Ectodermal cell (in vitro differentiated cells): ENCODE results near the gene TLCD3B.

ENCODE experiments used
- H3K27ac ChIP-seq: 2 replicates; pipeline ENCODE4 v1.7.0; 2013; ENCODE audit warnings: mild to moderate bottlenecking, low read depth, low read length; ENCODE audit not compliant: insufficient read depth, poor library complexity, severe bottlenecking
- H3K27me3 ChIP-seq: 2 replicates; pipeline ENCODE4 v1.7.0; 2013; ENCODE audit warnings: mild to moderate bottlenecking, low read length; ENCODE audit not compliant: insufficient read depth, control insufficient read depth, poor library complexity, severe bottlenecking
- H3K36me3 ChIP-seq: one replicate; pipeline ENCODE4 v1.7.0; 2013; ENCODE audit warnings: low read length; ENCODE audit not compliant: control insufficient read depth, insufficient read depth
- H3K4me1 ChIP-seq: one replicate; pipeline ENCODE4 v1.7.0; 2013; ENCODE audit warnings: low read length; ENCODE audit not compliant: control insufficient read depth, insufficient read depth
- H3K4me3 ChIP-seq: 2 replicates; pipeline ENCODE4 v1.7.0; 2013; ENCODE audit warnings: low read depth, low read length, control low read depth; ENCODE audit not compliant: insufficient read depth
- H3K9me3 ChIP-seq: 2 replicates; pipeline ENCODE4 v1.7.0; 2013; ENCODE audit warnings: mild to moderate bottlenecking, low read length, moderate library complexity; ENCODE audit not compliant: control insufficient read depth
- WGBS, 2 experiments: methylation state at CpG; one replicate each; pipeline ENCODE4 v1.1.7; 2013; ENCODE audit warnings: missing lambda C conversion rate in 2 of 2; 5-methylcytosine and 5-hydroxymethylcytosine counted together

TLCD3B gene

DNA sequence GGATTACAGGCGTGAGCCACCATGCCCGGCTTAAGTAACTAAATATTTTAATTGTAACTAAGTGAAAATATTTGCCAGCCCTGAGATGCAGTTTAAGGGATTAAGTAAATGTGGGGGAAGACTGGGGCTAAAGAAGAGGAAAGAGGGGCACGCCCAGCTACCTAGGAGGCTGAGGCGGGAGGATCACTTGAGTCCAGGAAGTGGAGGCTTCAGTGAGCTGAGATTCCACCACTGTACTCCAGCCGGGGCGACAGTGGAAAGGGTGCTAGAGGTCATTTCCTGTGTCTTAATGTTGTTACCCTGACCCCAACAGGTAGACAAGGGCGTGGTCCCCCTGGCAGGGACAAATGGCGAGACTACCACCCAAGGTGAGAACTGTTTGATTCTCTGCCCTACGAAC, 37.3 kb upstream of the TLCD3B start:
- H3K4me3 ChIP-seq, result no peak overlapping the region
- WGBS, 2 experiments, result 95 to 98% methylated on average over 9 of the region's 9 CpGs
- H3K4me1 ChIP-seq, result peaks cover 22% of the 10 kb centered on the region
- H3K27ac ChIP-seq, result no peak overlapping the region
- no peaks in the 10 kb centered on the region for H3K27me3 ChIP-seq
- peaks cover 38% of the 10 kb centered on the region for H3K36me3 ChIP-seq
- no peaks in the 10 kb centered on the region for H3K9me3 ChIP-seq

DNA sequence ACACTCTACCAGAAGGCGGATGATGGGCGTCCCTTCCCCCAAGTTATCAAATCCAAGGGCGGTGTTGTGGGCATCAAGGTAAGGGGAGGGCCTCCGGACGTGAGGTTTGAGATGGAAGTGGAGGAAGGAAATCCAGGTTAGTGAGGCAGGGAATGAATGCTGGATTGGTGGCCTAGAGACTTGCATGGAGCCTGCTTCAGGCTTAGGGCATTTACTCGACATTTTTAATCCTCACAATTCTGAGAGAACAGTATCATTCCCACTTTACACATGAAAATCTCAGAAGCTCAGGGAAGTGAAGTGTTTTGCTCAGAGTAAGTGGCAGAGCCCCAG, 36.5 kb upstream of the TLCD3B start:
- Histone ChIP-seq H3K27me3 (no peaks in the 10 kb centered on the region), H3K36me3 (peaks cover 38% of the 10 kb centered on the region), H3K27ac (no peak overlapping the region), H3K4me1 (peaks cover 25% of the 10 kb centered on the region), H3K9me3 (no peaks in the 10 kb centered on the region), H3K4me3 (peak overlapping the region; percentile 98)
- WGBS, 2 experiments, result 88 to 96% methylated on average over 6 of the region's 6 CpGs

DNA sequence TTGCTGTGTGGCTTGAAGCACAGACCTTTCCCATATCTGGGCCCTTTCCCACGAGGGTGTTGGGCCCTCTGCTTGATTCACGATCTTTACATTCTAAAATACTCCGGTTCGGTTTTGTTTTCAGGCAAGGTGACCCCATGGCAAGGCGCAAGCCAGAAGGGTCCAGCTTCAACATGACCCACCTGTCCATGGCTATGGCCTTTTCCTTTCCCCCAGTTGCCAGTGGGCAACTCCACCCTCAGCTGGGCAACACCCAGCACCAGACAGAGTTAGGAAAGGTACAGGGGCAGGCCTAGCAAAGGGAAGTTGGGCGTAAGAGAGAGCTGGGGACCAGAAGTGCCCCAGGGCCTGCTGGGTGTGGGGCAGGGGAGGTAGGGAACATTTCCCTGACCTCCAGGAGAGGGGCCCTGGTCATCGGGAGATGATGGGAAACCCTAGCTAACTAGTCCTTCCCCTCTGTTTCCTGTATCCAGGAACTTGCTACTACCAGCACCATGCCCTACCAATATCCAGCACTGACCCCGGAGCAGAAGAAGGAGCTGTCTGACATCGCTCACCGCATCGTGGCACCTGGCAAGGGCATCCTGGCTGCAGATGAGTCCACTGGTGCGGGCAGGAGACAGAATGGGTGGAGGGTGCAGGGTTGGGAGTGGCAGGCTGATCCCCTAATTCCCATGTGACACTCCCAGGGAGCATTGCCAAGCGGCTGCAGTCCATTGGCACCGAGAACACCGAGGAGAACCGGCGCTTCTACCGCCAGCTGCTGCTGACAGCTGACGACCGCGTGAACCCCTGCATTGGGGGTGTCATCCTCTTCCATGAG, 35.9 kb upstream of the TLCD3B start:
- no peaks in the 10 kb centered on the region for H3K27me3 ChIP-seq
- no peaks in the 10 kb centered on the region for H3K9me3 ChIP-seq
- H3K4me3 ChIP-seq, result peak overlapping the region; percentile 98
- H3K4me1 ChIP-seq, result peaks cover 25% of the 10 kb centered on the region
- 85% methylated on average over 21 of the region's 21 CpGs for WGBS, 2 experiments
- peaks cover 38% of the 10 kb centered on the region for H3K36me3 ChIP-seq
- no peak overlapping the region for H3K27ac ChIP-seq

DNA sequence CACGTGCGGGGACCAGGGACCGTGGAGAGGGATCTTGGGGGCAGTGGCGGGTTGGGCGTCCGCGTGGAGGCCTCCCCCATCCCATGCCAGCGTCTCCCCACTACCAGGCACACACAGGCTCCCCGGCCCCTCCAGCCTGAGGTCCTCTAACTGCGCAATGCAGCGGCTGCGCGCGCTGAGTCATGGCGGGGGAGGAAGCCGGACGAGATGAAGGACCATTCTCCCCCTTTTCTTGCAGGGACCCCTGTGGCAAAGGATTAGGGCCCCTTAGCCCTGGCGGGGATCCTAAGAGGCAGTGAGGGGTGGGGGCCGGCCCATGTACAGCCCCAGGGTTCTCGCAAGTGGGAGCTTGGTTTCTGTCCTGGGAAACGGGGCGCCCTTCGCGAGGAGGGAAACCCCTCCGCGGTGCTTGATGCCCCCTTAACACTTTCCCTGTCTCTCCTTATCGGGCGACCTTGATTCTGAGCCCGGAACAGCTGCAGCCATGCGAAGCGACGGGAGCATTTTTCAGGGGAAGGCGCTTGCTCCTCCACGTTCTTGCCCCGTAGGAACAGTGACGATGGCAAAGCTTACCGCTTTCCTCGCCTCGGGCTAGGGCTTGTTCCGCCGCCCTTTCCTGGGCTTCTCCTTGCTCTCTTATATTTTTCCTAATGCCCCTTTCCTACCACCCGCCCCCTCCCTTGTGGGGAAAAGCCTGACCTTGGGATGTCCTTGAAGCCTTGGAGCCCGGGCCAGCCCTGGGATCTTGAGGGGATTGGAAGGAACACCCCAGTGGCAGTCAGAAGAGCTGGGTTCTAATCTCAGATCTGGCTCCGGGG, 35.1 kb upstream of the TLCD3B start:
- Histone ChIP-seq H3K9me3 (no peaks in the 10 kb centered on the region), H3K27ac (peak overlapping the region; percentile 90), H3K36me3 (peaks cover 34% of the 10 kb centered on the region), H3K27me3 (no peaks in the 10 kb centered on the region), H3K4me1 (peaks cover 29% of the 10 kb centered on the region), H3K4me3 (peak overlapping the region; percentile 98)
- WGBS, 2 experiments, result 2% methylated on average over 44 of the region's 44 CpGs

DNA sequence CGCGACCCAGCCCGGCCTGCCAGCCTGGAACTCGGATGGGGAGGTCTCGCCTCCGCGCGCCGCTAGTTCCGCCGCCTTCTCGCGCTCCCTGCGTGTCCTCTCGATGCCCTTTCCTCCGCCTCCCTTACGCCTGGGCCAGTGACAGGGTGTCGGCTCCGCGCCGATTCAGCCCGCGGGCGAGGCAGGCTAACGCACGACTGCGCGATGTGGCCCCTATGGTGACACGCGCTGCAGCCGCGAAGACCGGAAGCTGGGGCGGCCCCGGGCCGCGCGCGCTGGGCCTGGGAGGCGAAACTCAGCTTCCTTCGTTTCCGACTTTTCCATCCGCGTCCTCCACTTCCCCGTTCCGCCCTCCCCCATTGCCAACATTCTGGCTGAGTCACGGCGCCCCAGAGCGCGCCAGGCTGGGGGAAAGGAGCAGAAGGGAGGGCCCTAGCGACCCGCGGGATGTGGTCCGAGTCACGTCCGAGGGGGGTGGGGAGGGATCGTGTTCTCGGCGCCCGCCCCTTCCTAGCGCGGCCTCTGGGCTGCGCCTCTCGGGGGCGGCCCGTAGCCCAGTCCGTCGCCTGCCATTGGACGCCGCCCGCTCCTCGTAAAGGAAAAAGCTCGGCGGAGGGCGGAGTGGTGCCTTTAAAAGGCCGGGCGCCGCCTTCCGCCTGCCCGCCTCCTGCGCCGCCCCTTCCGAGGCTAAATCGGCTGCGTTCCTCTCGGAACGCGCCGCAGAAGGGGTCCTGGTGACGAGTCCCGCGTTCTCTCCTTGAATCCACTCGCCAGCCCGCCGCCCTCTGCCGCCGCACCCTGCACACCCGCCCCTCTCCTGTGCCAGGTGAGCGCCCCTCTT, 34.3 kb upstream of the TLCD3B start, which contains the start of gene ALDOA:
Gene ALDOA, plus strand, starts transcription at position 659 of the 841 bp plus-strand sequence. CDS start 1,138 bp downstream, outside the sequence.
- Histone ChIP-seq H3K27ac (peak within 1 kb of the TSS; percentile 90), H3K36me3 (peaks cover 30% of the 10 kb centered on the region), H3K4me1 (peaks cover 32% of the 10 kb centered on the region), H3K27me3 (no peaks in the 10 kb centered on the region), H3K9me3 (no peaks in the 10 kb centered on the region), H3K4me3 (peak within 1 kb of the TSS; percentile 98)
- 0% methylated on average over 99 of the region's 99 CpGs for WGBS, 2 experiments

DNA sequence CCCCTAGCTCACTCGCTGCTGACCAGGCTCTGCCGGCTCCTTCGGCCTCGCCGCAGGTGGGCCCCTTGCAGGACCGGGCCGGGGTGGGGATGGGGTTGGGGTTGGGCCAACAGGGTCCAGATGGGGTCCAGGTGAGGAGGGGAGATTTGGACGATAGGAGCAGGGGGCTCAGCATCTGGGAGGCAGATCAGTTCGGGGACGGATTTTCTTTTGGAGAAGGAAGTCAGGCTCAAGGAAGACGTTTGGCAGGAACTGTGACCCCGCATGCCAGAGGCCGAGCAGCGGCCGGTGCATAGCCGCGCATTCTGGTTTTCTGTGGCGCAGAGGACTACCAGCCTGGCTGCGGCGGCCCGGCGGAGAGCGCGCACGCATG, 33.6 kb upstream of the TLCD3B start:
- Histone ChIP-seq H3K27me3 (no peaks in the 10 kb centered on the region), H3K36me3 (peaks cover 24% of the 10 kb centered on the region), H3K4me1 (peaks cover 32% of the 10 kb centered on the region), H3K9me3 (no peaks in the 10 kb centered on the region), H3K27ac (peak overlapping the region; percentile 90), H3K4me3 (peak overlapping the region; percentile 98)
- whole genome bisulfite sequencing, 2 experiments, result 0 to 1% methylated on average over 25 of the region's 25 CpGs

DNA sequence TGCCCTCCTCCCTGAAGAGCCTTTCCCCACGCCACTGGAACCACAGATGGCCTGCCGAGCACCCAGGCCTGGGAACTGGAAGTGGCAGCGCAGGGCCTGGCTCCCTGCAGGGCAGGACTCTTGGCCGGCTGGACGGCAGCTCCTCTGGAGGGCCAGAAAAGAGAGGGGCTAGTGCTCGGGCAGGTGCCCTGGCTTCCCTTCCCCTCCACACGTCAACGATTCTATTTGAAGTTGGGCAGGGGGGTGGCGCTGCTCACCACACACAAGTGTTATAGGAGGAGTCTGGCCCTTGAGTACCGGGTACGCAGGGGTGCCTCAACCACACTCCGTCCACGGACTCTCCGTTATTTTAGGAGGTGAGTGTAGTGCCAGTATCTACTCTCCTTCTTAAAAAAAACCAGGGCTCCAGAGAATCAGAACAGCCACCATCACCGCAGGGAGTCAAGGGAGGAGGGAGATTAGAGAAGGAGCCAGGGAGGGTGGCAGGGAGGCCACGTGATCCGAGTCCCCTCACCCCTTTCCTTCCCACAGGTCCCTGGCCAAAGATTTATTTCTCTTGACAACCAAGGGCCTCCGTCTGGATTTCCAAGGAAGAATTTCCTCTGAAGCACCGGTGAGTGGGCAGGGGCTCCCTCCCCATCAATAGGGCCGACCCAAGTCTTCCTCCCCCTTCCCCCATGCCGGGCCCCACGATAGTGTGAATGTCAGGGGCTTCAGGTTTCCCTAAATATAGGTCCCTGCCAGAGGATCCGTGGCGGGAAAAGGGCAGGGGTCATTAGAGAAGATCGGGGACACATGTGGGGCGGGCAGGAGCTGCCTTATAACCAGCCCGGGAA, 33.0 kb upstream of the TLCD3B start:
- Histone ChIP-seq H3K36me3 (peaks cover 18% of the 10 kb centered on the region), H3K9me3 (no peaks in the 10 kb centered on the region), H3K27me3 (no peaks in the 10 kb centered on the region), H3K27ac (peak overlapping the region; percentile 90), H3K4me3 (peak overlapping the region; percentile 98), H3K4me1 (peaks cover 32% of the 10 kb centered on the region)
- WGBS, 2 experiments, result 2% methylated on average over 24 to 27 of the region's 27 CpGs

DNA sequence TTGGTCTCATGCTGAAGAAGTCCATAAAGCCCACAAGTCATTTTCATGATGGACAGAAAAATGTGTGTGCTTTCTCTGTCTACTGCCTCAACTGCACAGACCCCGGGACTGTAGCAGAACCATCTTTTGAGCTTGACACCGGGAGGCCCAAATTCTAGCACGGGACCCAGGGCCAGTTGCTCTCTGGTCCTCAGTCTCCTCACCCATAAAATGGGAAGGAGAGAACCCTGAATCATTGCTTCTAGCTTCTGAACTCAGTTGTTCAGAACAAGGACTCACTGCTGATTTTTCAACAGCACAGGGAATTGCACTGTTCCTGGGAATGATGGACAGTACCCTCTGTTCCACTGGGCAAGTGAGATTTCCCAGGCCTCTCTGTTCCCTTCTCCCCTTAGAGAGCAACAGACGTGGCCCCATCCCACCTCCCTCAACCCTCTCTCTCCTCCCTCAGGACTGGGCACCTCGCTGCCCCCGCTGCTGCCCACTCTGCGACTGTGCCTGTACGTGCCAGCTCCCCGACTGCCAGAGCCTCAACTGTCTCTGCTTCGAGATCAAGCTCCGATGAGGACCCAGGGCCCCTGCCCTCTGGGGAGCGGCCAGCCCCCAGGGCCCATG, 32.3 kb upstream of the TLCD3B start:
- 63% methylated on average over 12 of the region's 12 CpGs for WGBS, 2 experiments
- Histone ChIP-seq H3K27ac (peak overlapping the region; percentile 26), H3K36me3 (peaks cover 10% of the 10 kb centered on the region), H3K4me1 (peaks cover 32% of the 10 kb centered on the region), H3K27me3 (no peaks in the 10 kb centered on the region), H3K9me3 (no peaks in the 10 kb centered on the region), H3K4me3 (peak overlapping the region; percentile 98)
